Type B pancreatic cell (in vitro differentiated cells): Measurements from ENCODE around the gene KREMEN1. TPM values are rescaled to one million over a fixed set of nuclear protein-coding genes. Genes with fewer than 3 reads are reported as not detected.

Source experiments
- DNase-seq: peaks from one replicate; pipeline ENCODE4 v3.0.0; 2021; ENCODE audit warnings: mixed read lengths; ENCODE audit not compliant: unreplicated experiment; ENCODE audit errors: extremely low spot score
- H3K27ac Mint-ChIP-seq: 2 replicates; pipeline ENCODE4 v1.8.0; 2021; ENCODE audit warnings: mild to moderate bottlenecking, mixed read lengths
- H3K27me3 Mint-ChIP-seq: 2 replicates; pipeline ENCODE4 v1.8.0; 2021; ENCODE audit warnings: mixed read lengths
- H3K36me3 Mint-ChIP-seq: 2 replicates; pipeline ENCODE4 v1.8.0; 2021; ENCODE audit warnings: mixed read lengths
- H3K4me1 Mint-ChIP-seq: one replicate; pipeline ENCODE4 v1.8.0; 2021; ENCODE audit warnings: mixed read lengths; ENCODE audit not compliant: unreplicated experiment
- H3K4me3 Mint-ChIP-seq: 2 replicates; pipeline ENCODE4 v1.8.0; 2021; ENCODE audit warnings: mild to moderate bottlenecking, mixed read lengths
- H3K9me3 Mint-ChIP-seq: 2 replicates; pipeline ENCODE4 v1.8.0; 2021; ENCODE audit warnings: mixed read lengths
- total RNA-seq: library from RNA; stranded (reverse); gene quantifications from 2 replicates; pipeline ENCODE4 v1.2.1, GENCODE V29; 2021; ENCODE audit warnings: low replicate concordance
- TF ChIP-seq, protein P1 (sequence below): fragments of 200-600 bp; sonication (generic); conservative IDR thresholded peaks from 2 replicates; pipeline ENCODE4 v1.5.0; 2021; ENCODE audit warnings: antibody characterized with exemption, mild to moderate bottlenecking

The KREMEN1 gene
- total RNA-seq, 1 donor from 2014 or later = 26.2 TPM

DNA sequence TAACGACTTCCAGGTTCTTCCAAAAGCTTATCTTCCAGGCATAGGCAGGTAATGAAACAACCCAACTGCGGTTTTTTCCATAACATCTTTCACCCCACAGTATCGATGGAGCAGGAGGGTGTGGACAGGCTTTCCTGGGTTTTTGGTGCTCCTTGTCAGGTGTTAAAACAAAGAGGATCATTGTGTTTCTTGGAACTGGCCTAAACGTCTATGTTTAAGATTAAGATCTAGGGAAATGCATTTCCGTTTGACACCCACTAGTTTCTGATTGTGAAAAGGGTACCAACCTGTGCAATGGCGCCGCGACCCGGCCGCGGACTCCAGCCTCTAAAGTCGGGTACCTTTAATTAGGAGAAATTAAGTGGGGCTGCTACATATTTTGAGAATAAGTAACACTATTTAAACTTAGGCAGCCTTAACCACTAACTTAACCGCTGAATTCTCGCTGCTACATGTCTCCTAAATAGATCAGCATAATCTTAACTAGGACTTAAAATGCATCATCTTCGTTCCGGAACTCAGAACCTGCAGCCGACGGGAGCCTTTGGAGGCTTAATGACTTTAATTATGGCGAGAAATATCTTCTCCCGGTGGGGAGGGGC lies 42.7 kb upstream of the KREMEN1 start:
- TF ChIP-seq, protein P1, sequence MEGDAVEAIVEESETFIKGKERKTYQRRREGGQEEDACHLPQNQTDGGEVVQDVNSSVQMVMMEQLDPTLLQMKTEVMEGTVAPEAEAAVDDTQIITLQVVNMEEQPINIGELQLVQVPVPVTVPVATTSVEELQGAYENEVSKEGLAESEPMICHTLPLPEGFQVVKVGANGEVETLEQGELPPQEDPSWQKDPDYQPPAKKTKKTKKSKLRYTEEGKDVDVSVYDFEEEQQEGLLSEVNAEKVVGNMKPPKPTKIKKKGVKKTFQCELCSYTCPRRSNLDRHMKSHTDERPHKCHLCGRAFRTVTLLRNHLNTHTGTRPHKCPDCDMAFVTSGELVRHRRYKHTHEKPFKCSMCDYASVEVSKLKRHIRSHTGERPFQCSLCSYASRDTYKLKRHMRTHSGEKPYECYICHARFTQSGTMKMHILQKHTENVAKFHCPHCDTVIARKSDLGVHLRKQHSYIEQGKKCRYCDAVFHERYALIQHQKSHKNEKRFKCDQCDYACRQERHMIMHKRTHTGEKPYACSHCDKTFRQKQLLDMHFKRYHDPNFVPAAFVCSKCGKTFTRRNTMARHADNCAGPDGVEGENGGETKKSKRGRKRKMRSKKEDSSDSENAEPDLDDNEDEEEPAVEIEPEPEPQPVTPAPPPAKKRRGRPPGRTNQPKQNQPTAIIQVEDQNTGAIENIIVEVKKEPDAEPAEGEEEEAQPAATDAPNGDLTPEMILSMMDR = no peak
- no peak for DNase-seq
- no peaks in the 10 kb centered on the region for H3K27me3 Mint-ChIP-seq
- peak overlapping the region; percentile 83 for H3K4me3 Mint-ChIP-seq
- peaks cover 60% of the 10 kb centered on the region for H3K4me1 Mint-ChIP-seq
- peak overlapping the region; percentile 94 for H3K27ac Mint-ChIP-seq
- H3K36me3 Mint-ChIP-seq = peaks cover 17% of the 10 kb centered on the region
- H3K9me3 Mint-ChIP-seq = no peaks in the 10 kb centered on the region

DNA sequence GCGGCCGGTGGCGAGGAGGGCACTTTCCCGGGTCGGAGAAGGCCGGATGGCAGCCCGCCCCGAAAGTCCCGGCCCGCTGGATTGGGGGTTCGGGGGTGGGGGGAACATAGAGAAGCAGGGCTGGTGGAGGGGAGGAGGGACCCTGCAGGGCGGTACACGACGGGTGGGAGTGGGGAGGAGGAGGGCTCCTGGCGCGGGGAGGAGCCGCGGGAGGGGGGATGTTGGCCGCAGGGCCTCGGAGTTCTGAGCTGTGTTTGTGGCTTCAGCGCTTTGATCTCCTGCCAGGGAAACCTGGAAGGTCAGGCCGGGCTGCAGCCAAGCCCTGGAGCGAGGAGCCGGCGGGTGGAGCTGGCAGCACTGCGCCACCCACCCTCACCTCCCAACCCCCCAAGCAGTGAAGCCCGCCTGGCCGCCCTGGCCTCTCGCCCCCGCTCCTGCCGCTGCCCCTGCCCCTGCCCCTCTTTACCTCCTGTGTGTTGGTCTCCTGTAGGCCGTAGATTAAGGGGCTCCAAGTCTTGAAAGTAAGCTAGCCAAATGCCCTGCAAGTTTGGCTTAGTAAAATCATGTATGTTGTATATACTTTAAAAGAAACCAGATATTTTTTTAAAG lies 42.1 kb upstream of the KREMEN1 start:
- no peaks in the 10 kb centered on the region for H3K27me3 Mint-ChIP-seq
- peaks cover 14% of the 10 kb centered on the region for H3K36me3 Mint-ChIP-seq
- TF ChIP-seq, protein P1 = no peak
- peak; percentile 84 for DNase-seq
- peak overlapping the region; percentile 83 for H3K4me3 Mint-ChIP-seq
- no peaks in the 10 kb centered on the region for H3K9me3 Mint-ChIP-seq
- H3K4me1 Mint-ChIP-seq = peaks cover 60% of the 10 kb centered on the region
- peak overlapping the region; percentile 94 for H3K27ac Mint-ChIP-seq

GRCh38 chr22:29031227-29032011 lies 41.4 kb upstream of the KREMEN1 start:
- peak overlapping the region; percentile 83 for H3K4me3 Mint-ChIP-seq
- H3K27me3 Mint-ChIP-seq = no peaks in the 10 kb centered on the region
- TF ChIP-seq, protein P1 = peak; percentile 49
- peak overlapping the region; percentile 94 for H3K27ac Mint-ChIP-seq
- peaks cover 14% of the 10 kb centered on the region for H3K36me3 Mint-ChIP-seq
- no peak for DNase-seq
- H3K4me1 Mint-ChIP-seq = peaks cover 60% of the 10 kb centered on the region
- H3K9me3 Mint-ChIP-seq = no peaks in the 10 kb centered on the region

DNA sequence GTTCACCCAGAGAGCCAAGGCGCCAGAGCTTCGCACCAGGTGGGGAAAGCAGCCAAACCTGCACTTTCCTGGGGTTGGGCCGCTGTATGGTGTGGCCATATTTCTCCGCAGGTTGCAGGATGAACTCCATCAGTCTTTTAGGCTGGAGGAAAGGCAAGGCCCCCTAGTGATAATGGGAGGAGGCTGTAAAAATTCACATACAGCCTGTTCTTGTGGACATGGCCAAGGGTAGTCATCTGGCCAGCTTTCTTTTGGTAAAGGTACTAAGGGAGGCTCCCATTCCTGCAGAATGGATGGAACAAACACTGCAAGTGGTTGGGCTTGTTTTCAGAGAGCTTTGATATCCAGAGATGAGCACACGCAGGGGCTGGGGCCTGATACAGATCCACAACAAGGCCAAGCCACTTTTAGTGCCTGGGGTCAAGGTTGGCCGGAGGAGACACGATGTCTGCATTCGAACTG lies 40.8 kb upstream of the KREMEN1 start:
- peak overlapping the region; percentile 94 for H3K27ac Mint-ChIP-seq
- H3K9me3 Mint-ChIP-seq = no peaks in the 10 kb centered on the region
- TF ChIP-seq, protein P1 = no peak
- H3K27me3 Mint-ChIP-seq = no peaks in the 10 kb centered on the region
- peaks cover 63% of the 10 kb centered on the region for H3K4me1 Mint-ChIP-seq
- H3K36me3 Mint-ChIP-seq = peaks cover 14% of the 10 kb centered on the region
- no peak for DNase-seq
- peak overlapping the region; percentile 42 for H3K4me3 Mint-ChIP-seq

DNA sequence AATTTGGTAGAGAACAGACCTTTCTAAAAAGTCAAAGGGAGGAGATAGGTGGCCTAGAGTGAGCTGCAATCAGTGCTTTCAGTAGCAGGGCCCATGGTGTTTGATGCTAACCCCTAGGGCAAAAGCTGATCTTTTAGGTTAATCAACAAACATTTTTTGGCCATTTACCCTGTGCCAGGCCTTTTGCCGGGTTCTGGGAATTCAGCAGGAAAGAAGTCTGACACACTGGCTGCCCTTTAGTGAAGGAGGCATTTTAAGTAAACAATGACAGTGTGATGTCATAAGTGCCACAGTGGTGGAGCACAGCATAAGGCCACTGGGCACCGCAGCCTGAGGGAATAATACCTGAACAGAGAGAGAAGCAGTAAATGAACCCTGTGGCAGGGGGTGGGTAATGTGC lies 40.3 kb upstream of the KREMEN1 start:
- Mint-ChIP-seq H3K27me3 (no peaks in the 10 kb centered on the region), H3K4me3 (peak overlapping the region; percentile 42), H3K9me3 (no peaks in the 10 kb centered on the region), H3K27ac (peak overlapping the region; percentile 63), H3K4me1 (peaks cover 68% of the 10 kb centered on the region), H3K36me3 (peaks cover 14% of the 10 kb centered on the region)
- TF ChIP-seq, protein P1 = no peak
- no peak for DNase-seq
